HG02798 (cell line): ENCODE data around the gene APP.

Source experiments
- ATAC-seq: cut with Tn5 transposase; IDR thresholded peaks from one replicate; pipeline ENCODE4 v1.9.1; 2021; ENCODE audit warnings: mild to moderate bottlenecking; ENCODE audit not compliant: unreplicated experiment, poor library complexity

APP gene

DNA sequence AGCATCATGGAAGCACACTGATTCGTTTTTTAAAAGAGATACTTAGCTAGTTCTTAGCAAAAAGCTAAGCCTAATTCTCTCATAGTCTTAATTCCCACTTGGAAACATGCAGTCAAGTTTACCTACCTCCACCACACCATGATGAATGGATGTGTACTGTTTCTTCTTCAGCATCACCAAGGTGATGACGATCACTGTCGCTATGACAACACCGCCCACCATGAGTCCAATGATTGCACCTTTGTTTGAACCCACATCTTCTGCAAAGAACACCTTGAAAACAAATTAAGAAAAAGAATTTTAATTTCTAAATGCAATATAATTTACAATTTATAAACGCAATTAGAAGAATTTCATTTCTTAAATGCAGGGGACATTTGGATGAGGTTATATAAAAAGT lies 279.0 kb downstream of the APP start:
- no peak for ATAC-seq

DNA sequence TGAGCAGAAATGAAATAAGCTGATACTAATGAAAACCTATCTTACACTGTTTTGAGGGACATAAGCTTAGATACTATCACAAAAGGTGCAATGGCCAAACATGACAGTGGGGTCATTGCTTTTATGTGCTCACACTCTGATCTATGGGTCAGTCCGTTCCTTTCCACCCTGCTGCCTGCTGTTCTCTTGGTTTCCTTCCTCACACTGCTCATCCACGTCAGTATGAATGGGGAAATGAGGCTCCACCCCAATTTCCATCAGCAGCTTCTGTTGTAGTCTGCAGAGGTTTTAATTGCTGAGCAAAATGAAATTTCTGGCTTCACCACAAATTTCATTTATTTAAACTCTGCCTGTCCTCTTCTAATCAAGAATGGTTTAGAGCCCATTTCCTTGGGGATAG lies 280.6 kb downstream of the APP start:
- ATAC-seq: no peak

DNA sequence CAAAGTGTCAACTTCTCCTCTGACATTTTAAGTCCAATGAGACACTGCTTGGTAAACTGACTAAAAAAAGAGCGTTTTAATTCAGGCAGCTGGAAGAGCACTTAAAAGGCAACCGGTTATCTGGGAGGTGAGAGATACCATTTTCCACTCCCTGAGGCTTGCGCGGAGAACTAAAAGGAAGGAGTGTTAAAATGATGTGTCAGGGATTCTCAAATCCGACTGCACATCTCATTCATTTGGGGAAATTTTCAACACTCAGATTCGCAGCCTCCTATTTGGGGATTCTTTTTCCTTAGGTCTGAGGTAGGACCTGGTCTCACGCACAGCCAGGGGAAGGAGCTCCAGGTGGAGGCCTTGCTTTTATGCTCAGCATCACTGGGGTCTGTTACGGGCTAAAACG lies 281.9 kb downstream of the APP start:
- ATAC-seq: no peak

DNA sequence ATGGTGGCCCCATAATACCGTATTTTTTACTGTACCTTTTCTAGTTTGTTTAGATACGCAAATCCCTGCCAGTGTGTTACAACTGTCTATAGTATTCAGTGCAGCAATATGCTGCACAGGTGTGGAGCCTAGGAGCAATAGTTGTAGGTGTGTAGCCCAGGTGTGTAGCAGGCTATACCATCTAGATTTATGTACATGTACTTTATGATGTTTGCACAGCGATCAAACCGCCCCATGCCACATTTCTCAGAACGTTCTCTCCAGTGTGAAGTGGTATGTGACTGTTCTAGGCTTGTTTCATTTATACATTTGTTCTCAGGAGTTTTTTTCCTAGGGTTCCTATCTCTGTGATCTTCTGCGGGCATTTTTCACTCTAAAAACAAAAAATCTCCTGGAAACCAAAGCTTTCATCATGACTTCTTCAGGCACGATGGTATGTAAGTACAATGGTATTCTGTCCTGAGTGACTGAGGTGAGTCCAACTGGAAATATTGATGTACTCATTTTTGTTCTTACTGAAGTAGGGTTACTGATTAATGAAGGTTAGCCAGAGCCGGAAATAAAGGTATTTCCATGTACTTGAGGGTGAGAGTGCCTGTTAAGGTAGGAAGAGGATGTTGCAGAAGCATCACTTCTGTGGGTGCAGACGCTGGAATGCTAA lies 282.8 kb downstream of the APP start:
- ATAC-seq: no peak

DNA sequence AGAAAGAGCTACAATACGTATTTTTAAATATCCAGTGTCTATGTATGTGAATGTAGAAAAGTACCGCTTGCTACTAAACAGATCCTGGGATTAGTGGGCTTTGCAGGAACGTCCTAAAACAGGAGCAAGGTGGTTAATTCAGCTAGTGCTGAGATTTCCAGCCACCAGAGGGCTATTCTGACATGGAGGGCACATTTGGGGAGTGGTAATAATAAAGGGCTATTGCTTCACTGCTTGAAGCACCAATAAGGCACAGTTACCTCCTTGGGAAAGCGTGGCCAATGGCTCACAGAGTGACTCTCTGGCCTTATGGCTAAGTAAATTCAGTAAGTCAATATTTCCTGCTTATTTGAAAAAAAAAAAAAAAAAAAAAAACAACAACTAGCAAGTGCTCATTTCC lies 283.4 kb downstream of the APP start:
- ATAC-seq: no peak

DNA sequence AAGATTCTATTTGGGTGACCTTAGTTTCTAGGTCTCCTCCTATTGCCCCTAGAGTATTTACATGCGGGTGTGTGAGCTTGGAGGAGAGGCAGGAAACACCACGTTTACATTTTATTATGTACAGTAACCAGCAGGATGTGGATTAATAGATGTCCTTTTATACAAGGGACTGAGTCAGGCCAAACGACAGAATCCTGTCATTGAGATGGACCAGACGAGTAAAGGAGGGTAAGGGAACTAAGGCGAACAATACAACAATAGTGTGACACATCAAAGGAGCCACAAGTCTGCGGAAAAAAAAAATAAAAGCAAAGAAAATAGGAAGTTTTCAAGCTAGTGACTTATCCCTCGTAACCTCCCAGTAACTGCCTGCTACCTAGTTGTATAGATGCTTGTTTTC lies 284.7 kb downstream of the APP start:
- ATAC-seq: no peak

DNA sequence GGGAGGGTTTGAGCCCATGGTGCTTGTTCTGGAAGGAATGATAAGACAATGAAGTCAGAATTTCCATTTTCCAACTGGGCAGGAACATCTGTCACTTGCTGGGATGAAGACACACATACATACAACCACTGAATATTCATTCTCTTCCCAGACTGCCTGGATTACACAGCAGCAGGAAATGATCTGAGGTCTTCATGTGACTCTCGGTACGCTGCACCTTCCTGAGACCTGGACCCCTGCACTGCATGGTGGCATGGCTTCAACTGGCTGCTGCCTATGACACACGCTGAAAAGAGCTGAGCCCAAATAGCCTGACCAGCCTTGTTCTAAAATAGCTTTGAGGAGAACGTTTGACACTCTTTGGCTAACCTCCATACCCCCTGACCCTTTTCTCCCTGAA lies 285.2 kb downstream of the APP start:
- no peak for ATAC-seq

DNA sequence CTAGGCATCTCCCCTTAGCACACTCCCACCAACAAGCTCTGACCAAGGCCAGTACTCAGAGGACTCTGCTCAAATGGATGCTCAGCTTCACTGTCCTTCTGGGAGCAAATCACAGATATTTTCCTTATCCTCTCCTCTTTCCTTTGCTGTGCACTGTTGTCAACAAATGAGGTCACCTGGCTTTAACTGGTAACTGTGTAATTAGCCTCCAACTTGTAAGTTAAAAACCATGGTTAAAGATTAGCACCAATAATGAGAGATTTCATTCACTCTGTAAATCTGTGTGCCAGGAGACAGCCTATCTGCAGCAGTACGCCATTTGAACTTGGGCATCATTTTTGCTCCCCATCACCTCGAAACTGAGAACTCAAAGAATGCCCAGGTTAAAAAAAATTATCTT lies 286.3 kb downstream of the APP start:
- ATAC-seq: no peak

DNA sequence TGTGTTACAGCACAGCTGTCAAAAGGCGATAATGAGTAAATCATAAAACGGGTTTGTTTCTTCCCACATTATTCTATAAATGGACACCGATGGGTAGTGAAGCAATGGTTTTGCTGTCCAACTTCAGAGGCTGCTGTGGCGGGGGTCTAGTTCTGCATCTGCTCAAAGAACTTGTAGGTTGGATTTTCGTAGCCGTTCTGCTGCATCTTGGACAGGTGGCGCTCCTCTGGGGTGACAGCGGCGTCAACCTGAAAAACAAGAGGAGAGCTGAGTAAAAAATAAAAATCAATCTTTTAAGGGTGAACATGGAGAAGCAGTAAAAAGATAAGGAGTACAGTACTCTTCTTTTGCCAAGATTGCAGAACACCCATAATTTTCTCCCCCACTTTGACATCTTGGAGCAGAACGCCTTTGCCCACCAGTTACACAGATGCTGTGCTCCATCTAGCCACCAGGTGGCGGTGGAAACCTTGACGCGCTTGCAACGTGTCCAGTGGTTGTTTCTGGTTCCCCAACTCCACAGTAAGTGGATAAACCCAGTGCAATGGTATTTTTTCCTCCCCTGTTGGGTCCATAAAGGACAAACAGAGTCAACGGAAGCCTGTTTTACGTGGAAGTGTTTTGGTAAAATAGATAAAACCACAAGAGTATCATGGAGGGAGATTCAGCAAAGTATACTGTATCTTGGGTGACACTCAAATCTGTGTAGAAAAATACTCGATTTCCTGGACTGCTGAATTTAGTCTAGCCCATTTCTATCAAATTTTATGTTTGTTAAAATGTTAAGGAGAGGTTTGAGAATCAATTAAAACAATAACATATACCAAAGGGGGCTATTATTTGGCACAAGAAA lies 288.8 kb downstream of the APP start:
- peak; percentile 92 for ATAC-seq

DNA sequence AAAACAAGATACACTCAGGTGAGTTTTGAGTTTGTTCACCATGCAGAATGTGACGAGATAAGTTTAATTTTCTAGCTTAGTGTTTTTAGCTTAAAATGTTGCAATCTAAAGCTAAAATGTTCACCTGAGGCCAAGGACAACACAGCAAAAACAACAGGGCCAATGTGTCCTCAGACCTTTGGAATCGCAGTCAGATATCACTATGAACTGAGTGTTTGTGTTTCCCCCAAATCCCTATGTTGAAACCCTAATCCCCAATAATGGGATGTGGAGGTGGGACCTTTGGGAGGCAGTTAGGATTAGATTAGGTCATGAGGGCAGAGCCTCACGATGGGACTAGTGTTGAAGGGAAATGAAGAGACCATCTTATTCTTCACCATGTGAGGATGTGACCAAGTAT lies 291.4 kb downstream of the APP start:
- no peak for ATAC-seq

DNA sequence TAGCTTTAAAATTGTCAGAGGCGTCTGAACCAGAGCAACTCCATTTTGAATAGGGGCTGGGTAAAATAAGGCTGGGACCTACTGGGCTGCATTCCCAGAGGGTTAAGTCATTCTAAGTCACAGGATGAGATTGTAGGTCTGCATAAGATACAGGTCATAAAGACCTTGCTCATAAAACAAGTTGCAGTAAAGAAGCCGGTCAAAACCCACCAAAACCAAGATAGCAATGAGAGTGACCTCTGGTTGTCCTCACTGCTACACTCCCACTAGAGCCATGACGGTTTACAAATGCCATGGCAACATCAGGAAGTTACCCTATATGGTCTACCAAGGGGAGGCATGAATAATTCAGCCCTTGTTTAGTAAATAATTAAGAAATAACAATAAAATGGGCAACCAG lies 292.2 kb downstream of the APP start:
- no peak for ATAC-seq

DNA sequence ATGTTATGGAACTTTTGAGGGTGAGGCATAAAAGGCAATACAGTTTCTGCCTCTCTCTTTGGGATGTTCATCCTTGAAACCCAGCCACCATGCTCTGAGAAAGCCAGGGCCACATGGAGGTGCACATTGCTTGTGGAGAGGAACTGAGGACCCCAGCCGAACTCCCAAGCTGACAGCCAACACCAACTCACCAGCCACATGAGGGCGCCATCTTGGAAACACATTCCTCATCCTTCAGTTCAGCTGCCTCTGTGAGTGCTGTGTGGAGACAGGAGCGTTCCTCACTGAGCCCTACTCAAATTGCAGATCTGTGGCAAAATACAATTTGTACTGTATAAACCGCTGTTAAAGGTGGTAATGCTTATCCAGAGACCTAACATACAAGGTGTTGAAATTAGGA lies 298.3 kb downstream of the APP start:
- ATAC-seq: no peak

DNA sequence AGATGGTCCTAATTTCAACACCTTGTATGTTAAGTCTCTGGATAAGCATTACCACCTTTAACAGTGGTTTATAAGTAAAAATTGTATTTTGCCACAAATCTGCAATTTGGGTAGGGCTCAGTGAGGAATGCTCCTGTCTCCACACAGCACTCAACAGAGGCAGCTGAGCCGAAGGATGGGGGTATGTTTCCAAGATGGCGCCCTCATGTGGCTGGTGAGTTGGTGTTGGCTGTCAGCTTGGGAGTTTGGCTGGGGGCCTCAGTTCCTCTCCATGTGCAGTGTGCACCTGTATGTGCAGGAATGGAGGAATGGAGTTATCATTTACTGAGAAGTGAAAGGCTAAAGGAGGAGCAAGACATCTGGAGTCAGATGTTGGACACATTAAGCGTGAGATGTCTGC lies 299.0 kb downstream of the APP start:
- no peak for ATAC-seq

DNA sequence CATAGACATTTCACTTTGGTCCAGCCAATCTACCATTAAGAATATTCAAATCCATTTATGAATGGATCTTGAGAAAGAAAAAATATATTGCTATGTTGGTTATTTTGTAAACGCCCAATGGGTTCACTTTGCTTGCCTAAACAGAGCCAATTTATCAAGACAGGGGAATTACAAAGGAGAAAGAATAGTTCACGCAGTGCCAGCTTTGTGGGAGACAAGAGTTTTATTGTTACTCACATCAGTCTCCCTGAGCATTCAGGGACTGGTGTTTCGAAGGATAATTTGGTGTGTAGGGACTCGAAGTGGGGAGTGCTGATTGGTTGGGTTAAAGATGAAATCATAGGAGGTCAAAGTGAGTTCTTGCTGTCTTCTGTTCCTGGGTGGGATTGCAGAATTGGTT lies 300.5 kb downstream of the APP start:
- no peak for ATAC-seq

DNA sequence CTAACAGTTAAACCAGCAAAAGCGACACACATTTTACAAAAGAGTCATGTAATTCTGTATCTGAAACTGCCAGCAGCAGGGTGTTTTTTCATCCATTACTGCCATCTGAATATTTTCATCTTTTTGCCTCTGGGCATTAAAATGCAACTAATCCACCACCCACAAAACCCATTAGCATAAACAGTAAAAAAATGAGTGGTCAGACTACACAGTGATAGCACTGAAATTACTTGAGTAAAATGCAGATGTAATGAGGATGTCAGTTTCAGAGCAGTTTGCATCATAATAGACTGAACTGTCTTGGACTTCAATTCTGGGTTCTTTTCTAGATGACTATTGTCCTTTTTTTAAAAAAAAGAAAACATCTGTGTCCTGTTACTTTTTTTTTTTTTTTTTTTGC lies 303.5 kb downstream of the APP start:
- ATAC-seq: no peak

DNA sequence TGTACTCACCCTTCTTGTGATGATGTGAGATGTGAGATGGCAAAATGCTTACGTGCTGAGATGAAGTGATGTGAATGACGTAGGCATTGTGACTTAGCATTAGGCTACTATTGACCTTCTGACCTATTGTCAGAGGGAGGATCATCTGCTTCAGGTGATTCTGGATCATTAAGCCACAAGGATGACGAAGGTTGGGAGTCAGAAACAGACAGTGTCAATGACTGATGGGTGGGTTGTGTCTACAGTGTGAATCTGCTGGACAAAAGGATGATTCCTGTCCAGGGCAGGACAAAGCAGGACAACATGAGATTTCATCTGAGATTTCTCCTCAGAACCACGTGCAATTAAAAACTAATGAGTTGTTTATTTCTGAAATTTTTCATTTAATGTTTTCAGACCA lies 306.8 kb downstream of the APP start:
- no peak for ATAC-seq

DNA sequence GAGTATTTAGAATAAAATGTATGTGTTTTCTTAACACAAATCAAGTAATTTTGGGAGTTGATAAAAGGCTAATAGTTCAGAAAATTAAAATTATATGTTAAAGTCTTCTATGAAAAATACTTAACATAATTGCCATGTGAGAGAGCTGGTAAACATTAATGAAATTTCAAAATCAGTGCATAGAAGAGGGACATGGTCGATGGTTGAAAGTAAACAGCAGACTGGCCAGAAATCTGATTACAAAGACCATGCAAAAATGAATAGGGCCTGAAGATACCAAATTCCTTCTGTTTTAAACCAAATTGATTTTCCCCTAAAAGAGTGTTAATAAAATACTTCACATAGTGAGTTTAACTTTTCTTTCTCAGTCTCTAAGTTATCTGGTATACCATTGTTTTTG lies 307.5 kb downstream of the APP start:
- no peak for ATAC-seq

DNA sequence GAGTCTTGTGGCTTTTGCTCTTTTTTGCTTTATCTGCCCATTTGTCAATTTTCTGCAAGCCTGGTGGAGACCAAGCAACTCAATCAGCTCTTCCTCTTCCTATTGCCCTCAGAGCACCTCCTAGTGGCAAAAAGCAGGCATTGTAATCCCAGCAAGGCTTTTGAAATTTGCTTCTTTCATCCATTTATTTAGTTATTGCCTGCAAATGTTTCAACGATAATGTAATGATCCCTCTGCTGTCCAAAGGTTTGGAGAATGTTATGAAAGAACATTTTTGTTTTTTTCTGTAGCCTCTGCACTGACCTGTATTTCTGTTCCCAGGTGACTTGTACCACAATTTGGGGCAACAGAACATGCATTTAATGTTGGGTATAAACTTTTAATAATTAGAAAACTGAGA lies 308.0 kb downstream of the APP start:
- ATAC-seq: peak; percentile 76

DNA sequence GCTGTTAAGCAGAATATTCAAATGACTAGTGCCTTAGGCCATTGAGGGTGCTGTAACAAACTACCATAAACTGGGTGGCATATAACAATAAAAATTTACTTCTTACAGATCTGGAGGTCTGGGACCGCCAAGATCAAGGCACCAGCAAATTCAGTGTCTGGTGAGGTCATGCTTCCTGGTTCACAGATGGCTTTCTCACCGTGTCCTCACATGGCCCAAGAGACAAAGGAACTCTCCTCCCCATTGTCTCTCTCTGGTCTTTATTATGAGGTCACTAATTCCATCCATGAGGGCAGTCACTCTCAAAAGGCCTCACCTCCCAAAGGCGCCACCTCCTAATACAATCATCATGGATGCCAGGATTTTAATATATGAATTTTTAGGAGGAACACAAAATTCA lies 308.5 kb downstream of the APP start:
- ATAC-seq: no peak

DNA sequence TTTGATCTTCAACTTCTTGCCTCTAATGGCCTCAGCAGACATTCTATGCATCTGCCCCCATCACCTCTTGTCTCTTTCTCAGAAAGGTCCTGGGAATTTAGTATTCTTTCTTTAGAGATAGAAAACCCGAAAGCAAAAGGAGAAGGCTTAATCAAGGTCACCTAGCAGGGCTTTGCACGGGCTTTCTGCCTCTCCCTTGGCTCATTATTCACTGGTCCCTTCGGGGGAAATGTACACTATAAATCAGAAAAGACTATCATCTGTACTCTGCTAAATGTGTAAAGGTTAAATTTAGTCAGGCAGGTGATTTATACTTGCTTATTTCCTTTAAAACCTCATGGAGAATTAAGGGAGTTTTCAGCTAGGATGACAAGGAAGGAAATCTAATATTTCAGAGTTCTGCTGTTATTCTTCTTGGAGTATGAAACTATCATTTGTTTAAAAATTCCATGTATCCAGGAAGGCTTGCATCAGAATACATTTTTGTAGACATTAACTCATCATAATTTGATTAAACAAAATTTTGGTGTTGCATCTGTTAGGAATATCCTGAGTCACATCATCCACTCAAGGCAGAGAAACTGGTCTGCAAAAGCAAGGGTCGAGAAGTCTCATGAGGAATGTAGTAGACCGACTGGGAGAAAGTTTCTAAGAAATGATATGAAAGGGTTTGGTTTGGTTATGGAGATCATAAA lies 311.2 kb downstream of the APP start:
- no peak for ATAC-seq

DNA sequence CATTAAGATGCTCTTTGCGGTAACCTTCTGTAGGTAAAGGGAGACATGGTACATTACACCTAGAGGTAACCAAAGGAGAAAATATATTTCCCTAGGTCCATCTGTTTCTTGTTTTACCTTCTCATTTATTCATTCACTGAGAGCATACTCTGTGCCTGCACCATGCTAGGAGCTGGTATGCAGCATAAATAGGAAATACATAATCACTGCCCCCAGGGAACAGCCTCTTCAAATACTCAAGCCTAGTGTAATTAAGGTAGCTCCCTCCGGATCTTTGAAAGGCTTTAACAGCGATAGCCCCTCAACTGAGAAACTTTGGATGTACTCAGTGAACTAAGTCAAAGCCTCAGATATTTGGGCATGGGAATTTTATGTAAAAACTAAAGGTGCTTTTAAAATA lies 312.2 kb downstream of the APP start:
- ATAC-seq: no peak
